ENCODE measurements around the gene OR7C1.

The OR7C1 gene

DNA sequence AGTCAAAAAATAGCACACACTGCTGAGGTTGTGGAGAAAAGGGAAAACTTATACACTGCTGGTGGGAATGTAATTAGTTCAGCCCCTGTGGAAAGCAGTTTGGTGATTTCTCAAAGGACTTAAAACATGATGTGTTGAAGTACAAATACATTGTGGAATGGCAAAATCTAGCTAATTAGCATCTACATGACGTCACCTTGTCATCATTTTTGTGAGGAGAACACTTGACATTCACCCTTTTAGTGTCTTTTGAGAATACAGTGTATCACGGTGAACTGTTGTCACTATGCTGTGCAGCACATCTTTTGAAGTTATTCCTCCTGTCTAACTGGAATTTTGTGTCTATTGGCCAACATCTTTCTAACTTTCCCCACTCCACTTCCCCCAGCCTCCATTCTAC lies 8.2 kb upstream of the OR7C1 start:
- H3K36me3 ChIP-seq (ENCODE audit: control insufficient read depth, insufficient read depth, low read length) = no peaks in the 10 kb centered on the region
- H3K4me3 ChIP-seq (replicated peaks; ENCODE audit: low read depth, low read length) = no peak overlapping the region
- DNase-seq (ENCODE audit: extremely low read depth, insufficient read length) = no peak
- TF ChIP-seq, protein P1, sequence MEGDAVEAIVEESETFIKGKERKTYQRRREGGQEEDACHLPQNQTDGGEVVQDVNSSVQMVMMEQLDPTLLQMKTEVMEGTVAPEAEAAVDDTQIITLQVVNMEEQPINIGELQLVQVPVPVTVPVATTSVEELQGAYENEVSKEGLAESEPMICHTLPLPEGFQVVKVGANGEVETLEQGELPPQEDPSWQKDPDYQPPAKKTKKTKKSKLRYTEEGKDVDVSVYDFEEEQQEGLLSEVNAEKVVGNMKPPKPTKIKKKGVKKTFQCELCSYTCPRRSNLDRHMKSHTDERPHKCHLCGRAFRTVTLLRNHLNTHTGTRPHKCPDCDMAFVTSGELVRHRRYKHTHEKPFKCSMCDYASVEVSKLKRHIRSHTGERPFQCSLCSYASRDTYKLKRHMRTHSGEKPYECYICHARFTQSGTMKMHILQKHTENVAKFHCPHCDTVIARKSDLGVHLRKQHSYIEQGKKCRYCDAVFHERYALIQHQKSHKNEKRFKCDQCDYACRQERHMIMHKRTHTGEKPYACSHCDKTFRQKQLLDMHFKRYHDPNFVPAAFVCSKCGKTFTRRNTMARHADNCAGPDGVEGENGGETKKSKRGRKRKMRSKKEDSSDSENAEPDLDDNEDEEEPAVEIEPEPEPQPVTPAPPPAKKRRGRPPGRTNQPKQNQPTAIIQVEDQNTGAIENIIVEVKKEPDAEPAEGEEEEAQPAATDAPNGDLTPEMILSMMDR (IDR thresholded peaks at IDR 0.05; ENCODE audit: insufficient read depth, low read length, poor library complexity, severe bottlenecking) = no peak
- H3K27me3 ChIP-seq (replicated peaks; ENCODE audit: control insufficient read depth, insufficient read depth, low read length) = no peaks in the 10 kb centered on the region

DNA sequence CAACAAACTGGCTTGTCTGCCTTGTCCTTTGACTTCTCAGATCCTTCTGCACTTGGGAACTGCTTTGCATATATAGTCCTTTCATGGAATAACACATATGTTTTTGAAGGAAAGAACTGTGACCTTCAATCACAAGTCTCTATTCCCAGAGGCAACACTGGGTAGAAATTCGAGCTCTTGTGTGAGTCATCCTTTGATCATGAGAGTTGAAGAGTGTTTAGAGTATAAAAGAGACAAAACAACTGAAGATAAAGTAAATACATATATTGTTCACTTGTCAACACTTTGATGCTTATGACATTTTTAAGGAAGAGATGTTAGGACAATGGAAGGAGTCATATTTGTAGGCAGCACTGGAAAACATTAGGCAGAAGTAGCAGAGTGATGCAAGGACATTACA lies 5.2 kb upstream of the OR7C1 start:
- Histone ChIP-seq H3K4me3 (replicated peaks; ENCODE audit: low read depth, low read length) (no peak overlapping the region), H3K27me3 (replicated peaks; ENCODE audit: control insufficient read depth, insufficient read depth, low read length) (no peaks in the 10 kb centered on the region), H3K36me3 (ENCODE audit: control insufficient read depth, insufficient read depth, low read length) (no peaks in the 10 kb centered on the region)
- no peak for DNase-seq (ENCODE audit: extremely low read depth, insufficient read length)
- TF ChIP-seq, protein P1 (IDR thresholded peaks at IDR 0.05; ENCODE audit: insufficient read depth, low read length, poor library complexity, severe bottlenecking) = no peak

DNA sequence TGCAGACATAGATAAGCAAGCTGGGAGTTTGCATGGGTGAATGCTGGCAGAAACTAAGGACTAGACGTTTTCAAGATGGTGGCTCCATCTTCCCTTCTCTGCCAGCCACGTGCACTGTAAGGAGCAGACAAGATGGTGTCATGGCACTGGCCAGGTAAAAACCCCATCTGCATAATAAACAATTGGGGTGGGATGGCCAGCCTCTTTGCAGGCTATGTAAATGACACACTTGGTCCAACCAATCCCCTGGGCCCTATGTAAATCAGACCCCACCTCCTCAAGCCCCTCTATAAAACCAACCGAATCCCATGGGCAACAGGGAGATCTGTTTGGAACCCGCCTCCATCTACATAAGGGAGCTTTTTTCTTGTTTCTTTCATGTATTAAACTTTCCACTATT lies 2.4 kb upstream of the OR7C1 start:
- DNase-seq (ENCODE audit: extremely low read depth, insufficient read length) = no peak
- no peaks in the 10 kb centered on the region for H3K27me3 ChIP-seq (replicated peaks; ENCODE audit: control insufficient read depth, insufficient read depth, low read length)
- TF ChIP-seq, protein P1 (IDR thresholded peaks at IDR 0.05; ENCODE audit: insufficient read depth, low read length, poor library complexity, severe bottlenecking) = no peak
- no peaks in the 10 kb centered on the region for H3K36me3 ChIP-seq (ENCODE audit: control insufficient read depth, insufficient read depth, low read length)
- H3K4me3 ChIP-seq (replicated peaks; ENCODE audit: low read depth, low read length) = no peak overlapping the region

DNA sequence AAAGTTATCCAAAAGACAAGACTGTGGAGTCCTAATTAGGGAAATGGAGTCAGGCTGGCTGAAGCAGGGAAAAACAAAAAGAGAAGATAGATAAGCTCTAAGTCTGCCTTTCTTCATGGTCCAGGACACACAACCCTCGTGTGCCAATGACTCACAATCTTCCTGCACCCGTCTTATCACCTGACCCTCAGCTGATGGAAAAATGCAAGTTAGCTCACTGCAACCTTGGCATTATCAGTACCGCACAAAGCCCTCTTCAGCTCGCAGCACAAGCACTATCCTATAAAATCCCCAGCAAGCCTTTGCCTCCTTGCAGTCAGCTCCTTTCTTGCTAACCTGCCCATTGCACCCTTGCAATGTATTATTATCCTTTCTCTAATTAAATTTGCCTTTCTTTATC lies 4.3 kb downstream of the OR7C1 start:
- no peak overlapping the region for H3K4me3 ChIP-seq (replicated peaks; ENCODE audit: low read depth, low read length)
- no peaks in the 10 kb centered on the region for H3K36me3 ChIP-seq (ENCODE audit: control insufficient read depth, insufficient read depth, low read length)
- TF ChIP-seq, protein P1 (IDR thresholded peaks at IDR 0.05; ENCODE audit: insufficient read depth, low read length, poor library complexity, severe bottlenecking) = no peak
- DNase-seq (ENCODE audit: extremely low read depth, insufficient read length) = no peak
- H3K27me3 ChIP-seq (replicated peaks; ENCODE audit: control insufficient read depth, insufficient read depth, low read length) = no peaks in the 10 kb centered on the region

DNA sequence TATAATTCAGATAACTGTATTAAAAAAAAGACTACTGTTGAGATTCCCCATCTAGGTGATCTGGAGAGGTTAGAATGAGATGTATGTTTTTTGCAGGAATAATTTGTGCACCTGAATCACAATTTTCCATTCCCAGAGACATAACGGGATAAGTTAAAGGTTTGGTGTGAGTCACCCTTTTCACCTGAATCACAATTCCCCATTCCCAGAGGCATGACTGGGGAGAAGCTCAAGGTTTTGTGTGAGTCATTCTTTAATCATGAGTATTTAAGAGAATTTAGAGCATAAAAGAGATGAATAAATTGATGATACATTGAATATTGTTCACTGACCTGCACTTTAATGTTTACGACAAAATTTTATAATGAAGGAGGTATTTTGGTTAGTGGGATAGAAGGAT lies 9.0 kb downstream of the OR7C1 start:
- no peaks in the 10 kb centered on the region for H3K27me3 ChIP-seq (replicated peaks; ENCODE audit: control insufficient read depth, insufficient read depth, low read length)
- no peak for DNase-seq (ENCODE audit: extremely low read depth, insufficient read length)
- TF ChIP-seq, protein P1 (IDR thresholded peaks at IDR 0.05; ENCODE audit: insufficient read depth, low read length, poor library complexity, severe bottlenecking) = no peak

DNA sequence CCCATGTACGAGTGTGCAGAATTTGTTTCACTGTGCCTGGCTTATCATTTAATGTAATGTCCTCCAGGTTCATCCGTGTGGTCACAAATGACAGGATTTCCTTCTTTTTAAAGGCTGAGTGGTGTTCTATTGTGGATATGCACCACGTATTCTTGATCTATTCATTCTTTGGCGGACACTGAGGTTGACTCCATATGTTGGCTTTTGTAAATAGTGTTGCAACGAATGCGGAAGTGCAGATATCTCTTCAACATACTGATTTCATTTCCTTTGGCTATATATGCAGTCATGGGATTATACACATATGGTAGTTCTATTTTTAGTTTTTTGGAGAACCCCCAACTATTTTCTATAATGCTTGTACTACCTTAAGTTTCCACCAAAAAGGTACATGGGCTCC lies 13.0 kb downstream of the OR7C1 start:
- no peak for DNase-seq (ENCODE audit: extremely low read depth, insufficient read length)
- TF ChIP-seq, protein P1 (IDR thresholded peaks at IDR 0.05; ENCODE audit: insufficient read depth, low read length, poor library complexity, severe bottlenecking) = no peak
- no peak overlapping the region for H3K4me3 ChIP-seq (replicated peaks; ENCODE audit: low read depth, low read length)
- H3K36me3 ChIP-seq (ENCODE audit: control insufficient read depth, insufficient read depth, low read length) = no peaks in the 10 kb centered on the region
- no peaks in the 10 kb centered on the region for H3K27me3 ChIP-seq (replicated peaks; ENCODE audit: control insufficient read depth, insufficient read depth, low read length)

More for the DNA sequence above, 9.0 kb downstream of the OR7C1 start:
- Histone ChIP-seq H3K36me3 (ENCODE audit: control insufficient read depth, insufficient read depth, low read length) (no peaks in the 10 kb centered on the region), H3K4me3 (replicated peaks; ENCODE audit: low read depth, low read length) (no peak overlapping the region)
